ENCODE data around the gene PAX6.
A peak's percentile ranks its signal among the peaks of the same experiment; 100 is the strongest.

Gene PAX6

DNA sequence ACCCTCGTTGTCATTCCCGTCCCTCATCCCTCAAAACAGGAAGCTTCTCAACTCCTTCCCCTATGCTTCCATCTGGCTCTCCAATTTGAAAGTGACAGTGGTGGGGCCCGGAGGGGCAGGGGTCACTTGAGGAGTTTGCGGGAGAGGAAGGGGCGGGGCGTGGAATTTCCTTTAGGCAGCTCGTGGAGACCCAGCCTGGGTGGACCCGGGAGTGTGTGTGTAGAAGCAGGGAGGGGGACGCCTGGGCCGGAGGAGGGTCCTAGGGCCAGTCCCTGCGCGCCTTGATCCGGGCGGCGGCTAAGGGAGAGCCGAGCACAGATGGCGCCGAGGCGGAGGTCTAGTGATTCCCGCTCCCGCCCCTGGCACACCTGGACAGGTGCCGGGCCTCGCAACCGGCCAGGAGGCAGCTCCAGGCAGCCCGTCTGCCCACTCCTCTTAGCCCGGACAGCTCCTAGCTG, 7.8 kb upstream of the PAX6 start:
- peaks cover 27% of the 10 kb centered on the region for H3K4me1 ChIP-seq
- H3K36me3 ChIP-seq (replicated peaks): no peaks in the 10 kb centered on the region
- no peaks in the 10 kb centered on the region for H3K9me3 ChIP-seq
- no peak for DNase-seq (ENCODE audit: low spot score in 2 of 2)
- in situ Hi-C loops (cut with MboI; ENCODE audit: low sequenced_read_pairs): no loop called here
- no peak overlapping the region for H3K4me3 ChIP-seq
- H3K27me3 ChIP-seq (ENCODE audit: low read depth): peaks cover 62% of the 10 kb centered on the region

DNA sequence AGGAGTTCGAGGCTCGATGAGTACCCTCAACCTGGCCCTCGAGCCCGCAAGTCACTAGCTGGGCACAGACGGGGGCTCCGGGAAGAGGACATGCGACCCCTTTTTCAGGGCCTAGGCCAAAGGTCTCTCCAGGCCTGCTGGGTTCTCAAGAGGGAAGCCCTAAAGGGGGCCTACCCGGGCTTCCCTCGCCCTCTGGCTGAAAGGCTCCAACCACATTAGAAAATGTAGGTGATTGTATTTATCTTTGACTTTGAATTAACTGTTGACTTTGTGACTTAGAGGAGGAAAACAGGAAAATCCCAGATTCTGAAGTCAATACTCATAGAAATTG, 7.3 kb upstream of the PAX6 start:
- in situ Hi-C loops (cut with MboI; ENCODE audit: low sequenced_read_pairs): no loop called here
- Histone ChIP-seq H3K4me3 (no peak overlapping the region), H3K36me3 (replicated peaks) (no peaks in the 10 kb centered on the region), H3K4me1 (peaks cover 27% of the 10 kb centered on the region), H3K9me3 (no peaks in the 10 kb centered on the region), H3K27me3 (ENCODE audit: low read depth) (peaks cover 66% of the 10 kb centered on the region)
- DNase-seq (ENCODE audit: low spot score in 2 of 2): no peak

DNA sequence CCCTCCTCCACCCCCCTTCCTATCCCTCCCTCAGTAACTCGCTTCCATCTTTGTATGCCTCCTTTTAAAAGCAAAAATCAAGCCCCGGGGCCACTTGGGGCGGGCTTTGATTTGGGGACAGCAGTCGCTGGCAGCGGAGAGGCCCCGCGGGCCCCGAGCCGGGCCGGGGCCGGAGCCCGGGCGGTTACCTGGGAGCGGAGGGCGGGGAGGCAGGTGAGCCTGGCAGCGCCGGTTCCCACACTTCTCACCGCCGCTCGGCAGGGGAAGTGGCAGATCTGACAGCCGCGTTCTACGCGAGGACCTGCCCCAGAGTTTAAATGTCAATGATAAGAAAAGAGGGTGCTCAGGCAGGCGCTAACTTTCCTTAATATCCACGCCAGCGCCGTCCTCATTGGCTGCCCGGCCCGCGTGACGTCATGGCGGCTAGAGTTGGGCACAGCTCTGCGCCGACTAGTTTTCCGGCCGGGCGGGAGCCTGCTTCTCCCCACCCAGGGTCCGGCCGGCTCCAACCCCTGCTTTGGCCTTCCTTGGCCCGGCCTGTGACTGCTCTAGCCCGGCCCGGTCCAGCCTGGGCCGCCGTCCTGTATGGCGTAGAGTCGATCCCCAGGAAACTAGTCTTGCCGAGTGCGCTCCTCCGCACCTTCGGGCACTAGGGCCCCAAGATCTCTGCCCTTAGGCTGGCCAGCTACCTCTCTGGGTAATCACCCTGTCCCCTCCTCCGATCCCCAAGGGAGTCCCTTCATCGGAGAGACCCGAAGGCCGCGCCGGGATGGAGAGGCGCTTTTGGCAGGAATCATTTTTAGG, 6.7 kb upstream of the PAX6 start:
- H3K4me1 ChIP-seq: peaks cover 25% of the 10 kb centered on the region
- no peak overlapping the region for H3K4me3 ChIP-seq
- peaks cover 68% of the 10 kb centered on the region for H3K27me3 ChIP-seq (ENCODE audit: low read depth)
- no peak for DNase-seq (ENCODE audit: low spot score in 2 of 2)
- H3K36me3 ChIP-seq (replicated peaks): no peaks in the 10 kb centered on the region
- in situ Hi-C loops (cut with MboI; ENCODE audit: low sequenced_read_pairs): no loop called here
- H3K9me3 ChIP-seq: no peaks in the 10 kb centered on the region

DNA sequence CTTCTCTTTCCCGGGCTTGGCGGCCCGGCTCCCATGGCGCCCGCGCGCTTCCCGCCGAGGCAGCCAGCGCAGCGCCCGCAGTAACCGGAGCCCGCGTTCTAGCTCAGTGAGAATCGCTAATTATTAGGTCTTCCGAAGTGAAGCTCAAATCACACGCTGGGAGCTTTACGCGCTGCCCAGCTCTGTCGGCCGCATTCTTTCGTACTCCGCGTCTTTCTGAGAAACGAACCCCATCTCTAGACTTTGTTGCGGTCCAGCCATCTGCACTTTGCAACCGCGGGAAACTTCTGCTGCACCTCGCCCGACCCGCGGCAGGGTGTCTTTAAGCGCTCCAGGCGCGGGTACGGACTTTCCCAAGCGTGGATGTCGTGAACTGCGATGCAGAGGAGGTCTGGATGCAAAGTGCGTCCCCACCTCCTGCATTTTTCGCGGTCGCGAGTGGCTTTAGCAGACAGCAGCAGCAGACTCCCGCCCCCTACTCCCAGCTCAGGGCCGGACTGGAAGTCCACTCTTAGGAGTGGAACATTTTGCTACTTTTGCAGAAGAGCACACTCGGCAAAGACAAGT, 6.0 kb upstream of the PAX6 start:
- DNase-seq (ENCODE audit: low spot score in 2 of 2): peak in 1 of 2 experiments; percentile 39
- Histone ChIP-seq H3K4me1 (peaks cover 26% of the 10 kb centered on the region), H3K36me3 (replicated peaks) (no peaks in the 10 kb centered on the region), H3K9me3 (no peaks in the 10 kb centered on the region), H3K4me3 (peak overlapping the region; percentile 7), H3K27me3 (ENCODE audit: low read depth) (peaks cover 69% of the 10 kb centered on the region)
- in situ Hi-C loops (cut with MboI; ENCODE audit: low sequenced_read_pairs): no loop called here

DNA sequence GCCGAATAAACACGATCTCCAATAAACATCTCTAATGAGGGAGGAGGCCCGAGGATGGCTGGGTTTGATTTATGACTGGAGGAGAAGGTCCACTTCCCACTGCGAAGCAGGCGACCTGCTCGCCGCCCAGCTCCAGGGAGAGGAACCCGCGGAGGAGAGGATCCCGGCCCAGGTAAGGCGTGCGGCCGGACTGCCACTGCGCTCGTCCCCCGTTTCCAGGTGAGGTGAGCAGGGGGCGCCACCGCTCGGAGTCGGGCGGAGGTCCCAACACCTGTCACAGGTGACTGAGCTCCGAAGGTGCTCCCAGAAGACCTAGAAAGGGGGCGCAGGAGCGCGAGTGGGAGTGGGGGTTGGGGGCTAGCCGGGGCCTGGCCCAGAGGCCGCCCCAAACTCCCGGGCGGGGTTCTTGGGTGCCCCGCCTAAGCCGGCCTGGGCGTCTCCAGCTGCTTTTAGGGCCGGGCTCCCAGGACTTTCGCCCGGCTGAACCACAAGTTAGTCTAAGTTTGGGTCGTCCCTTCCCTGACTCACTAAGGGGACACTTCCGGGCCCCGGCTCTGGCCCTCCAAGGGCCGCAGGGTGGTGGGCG, 5.4 kb upstream of the PAX6 start:
- Histone ChIP-seq H3K9me3 (no peaks in the 10 kb centered on the region), H3K4me1 (peaks cover 20% of the 10 kb centered on the region), H3K36me3 (replicated peaks) (no peaks in the 10 kb centered on the region), H3K4me3 (peak overlapping the region; percentile 7), H3K27me3 (ENCODE audit: low read depth) (peaks cover 68% of the 10 kb centered on the region)
- DNase-seq (ENCODE audit: low spot score in 2 of 2): no peak
- in situ Hi-C loops (cut with MboI; ENCODE audit: low sequenced_read_pairs): no loop called here

DNA sequence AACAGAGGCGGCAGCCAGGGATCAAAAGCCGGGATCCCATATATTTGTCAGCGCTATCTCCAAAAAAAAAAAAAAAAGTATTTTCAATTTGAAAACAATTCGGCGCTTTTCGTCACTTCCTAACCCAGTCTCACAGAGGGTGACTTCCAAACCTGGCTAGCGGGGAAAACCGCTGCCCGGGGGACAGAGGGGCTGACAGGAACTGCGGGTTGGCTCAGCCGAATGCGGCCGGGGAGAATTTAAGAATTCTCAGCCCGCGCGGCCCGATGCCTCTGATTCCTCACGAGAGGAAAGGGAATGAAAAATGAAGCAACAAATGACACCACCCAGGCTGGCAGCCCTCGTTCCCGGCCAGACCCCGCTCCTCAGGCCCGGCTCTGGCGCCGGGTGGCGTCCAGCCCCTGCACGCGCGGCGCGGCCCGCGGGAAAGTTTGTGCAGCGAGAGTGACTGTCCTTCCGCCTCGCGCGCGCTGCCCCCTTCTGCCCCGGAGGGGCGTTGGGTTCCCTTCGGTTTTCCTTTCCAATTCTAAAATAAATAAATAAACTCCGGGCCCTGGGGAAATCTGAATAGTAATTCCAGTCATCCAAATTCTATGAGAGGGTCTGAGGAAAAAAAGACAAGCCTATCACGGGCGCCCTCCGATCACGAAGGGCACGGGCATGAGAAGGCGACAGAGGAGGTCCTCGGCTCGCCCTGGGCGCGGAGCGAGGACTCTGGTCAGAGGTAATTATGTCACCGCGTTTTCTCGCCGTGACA, 4.8 kb upstream of the PAX6 start:
- Histone ChIP-seq H3K4me3 (no peak overlapping the region), H3K9me3 (no peaks in the 10 kb centered on the region), H3K4me1 (peaks cover 16% of the 10 kb centered on the region), H3K36me3 (replicated peaks) (no peaks in the 10 kb centered on the region), H3K27me3 (ENCODE audit: low read depth) (peaks cover 61% of the 10 kb centered on the region)
- no peak for DNase-seq (ENCODE audit: low spot score in 2 of 2)
- in situ Hi-C loops (cut with MboI; ENCODE audit: low sequenced_read_pairs): no loop called here

DNA sequence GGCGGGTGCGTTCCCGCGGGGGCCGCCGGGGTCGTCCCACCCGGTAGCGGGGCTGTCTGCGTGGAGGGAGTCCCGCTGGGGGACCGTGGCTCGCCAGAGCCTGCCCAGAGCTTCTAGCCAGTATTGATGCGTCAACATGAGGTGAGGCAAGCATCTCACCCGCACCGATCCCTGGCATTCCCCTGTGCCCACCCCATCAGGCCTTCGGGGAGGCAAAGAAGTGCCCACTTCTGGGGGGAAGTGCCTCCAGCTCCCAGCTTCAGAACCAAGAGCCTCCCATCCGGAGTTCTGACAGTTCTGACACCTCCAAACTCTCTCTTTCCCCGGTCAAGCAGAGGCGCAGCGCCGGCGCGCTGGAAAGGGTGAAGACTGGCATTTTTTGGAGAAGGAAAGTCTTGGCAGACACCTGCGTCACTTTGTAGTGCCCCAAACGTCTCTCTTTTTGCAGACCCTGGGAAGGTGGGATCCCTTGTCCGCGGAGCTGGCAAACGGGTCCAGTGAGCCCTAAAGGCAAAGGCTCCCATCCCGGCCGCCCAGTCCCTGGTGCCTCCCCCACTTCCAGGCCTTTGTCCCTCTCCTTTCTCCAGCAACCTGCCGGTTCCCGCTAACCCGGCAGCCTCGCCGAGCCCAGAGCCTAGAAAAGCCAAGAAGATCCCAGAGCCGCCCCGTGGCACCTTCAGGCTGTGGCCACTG, 3.2 kb upstream of the PAX6 start:
- Histone ChIP-seq H3K36me3 (replicated peaks) (no peaks in the 10 kb centered on the region), H3K4me1 (peaks cover 24% of the 10 kb centered on the region), H3K27me3 (ENCODE audit: low read depth) (peaks cover 59% of the 10 kb centered on the region), H3K9me3 (no peaks in the 10 kb centered on the region), H3K4me3 (no peak overlapping the region)
- in situ Hi-C loops (cut with MboI; ENCODE audit: low sequenced_read_pairs): no loop called here
- DNase-seq (ENCODE audit: low spot score in 2 of 2): no peak

DNA sequence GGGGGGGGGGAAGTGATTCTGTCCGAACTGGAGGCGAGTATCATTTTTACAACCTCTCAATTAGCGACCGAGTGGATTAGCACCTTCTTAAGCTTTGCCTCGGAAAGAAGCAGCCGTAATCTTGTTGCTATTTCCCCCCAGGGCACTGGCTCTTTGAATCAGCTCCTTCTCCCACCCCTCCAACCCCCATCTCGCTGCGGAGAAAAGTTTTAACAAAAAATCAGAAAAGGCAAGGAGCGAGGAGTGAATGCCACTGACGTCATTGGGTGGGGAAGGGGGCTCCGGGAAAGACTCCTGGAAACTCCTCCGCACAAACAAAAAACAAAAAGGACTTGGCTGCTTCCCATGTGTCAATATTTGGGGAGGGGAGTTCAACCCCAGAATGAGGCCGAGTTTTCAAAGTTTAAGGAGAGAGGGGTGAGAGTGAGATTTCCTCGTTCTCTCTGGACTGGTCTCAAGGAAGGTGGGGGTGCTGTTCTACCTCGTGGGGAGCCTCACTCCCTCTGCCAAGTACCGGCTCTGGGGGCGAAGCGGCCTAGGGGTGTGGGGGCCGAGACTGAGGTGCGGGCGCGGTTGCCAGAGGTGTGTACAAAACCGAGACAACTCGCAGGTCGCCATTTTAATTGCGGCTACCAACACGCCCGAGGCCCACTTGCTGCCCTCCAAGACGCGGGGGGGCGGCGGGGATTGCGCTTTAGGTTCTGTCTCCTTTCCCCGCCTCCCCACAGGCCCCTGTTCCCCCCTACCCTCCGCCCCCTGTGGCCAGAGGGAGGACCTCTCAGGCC, 2.5 kb upstream of the PAX6 start:
- Histone ChIP-seq H3K4me3 (no peak overlapping the region), H3K9me3 (no peaks in the 10 kb centered on the region), H3K4me1 (peaks cover 32% of the 10 kb centered on the region), H3K36me3 (replicated peaks) (no peaks in the 10 kb centered on the region), H3K27me3 (ENCODE audit: low read depth) (peaks cover 59% of the 10 kb centered on the region)
- in situ Hi-C loops (cut with MboI; ENCODE audit: low sequenced_read_pairs): no loop called here
- DNase-seq (ENCODE audit: low spot score in 2 of 2): peak; percentile 66 to 75

DNA sequence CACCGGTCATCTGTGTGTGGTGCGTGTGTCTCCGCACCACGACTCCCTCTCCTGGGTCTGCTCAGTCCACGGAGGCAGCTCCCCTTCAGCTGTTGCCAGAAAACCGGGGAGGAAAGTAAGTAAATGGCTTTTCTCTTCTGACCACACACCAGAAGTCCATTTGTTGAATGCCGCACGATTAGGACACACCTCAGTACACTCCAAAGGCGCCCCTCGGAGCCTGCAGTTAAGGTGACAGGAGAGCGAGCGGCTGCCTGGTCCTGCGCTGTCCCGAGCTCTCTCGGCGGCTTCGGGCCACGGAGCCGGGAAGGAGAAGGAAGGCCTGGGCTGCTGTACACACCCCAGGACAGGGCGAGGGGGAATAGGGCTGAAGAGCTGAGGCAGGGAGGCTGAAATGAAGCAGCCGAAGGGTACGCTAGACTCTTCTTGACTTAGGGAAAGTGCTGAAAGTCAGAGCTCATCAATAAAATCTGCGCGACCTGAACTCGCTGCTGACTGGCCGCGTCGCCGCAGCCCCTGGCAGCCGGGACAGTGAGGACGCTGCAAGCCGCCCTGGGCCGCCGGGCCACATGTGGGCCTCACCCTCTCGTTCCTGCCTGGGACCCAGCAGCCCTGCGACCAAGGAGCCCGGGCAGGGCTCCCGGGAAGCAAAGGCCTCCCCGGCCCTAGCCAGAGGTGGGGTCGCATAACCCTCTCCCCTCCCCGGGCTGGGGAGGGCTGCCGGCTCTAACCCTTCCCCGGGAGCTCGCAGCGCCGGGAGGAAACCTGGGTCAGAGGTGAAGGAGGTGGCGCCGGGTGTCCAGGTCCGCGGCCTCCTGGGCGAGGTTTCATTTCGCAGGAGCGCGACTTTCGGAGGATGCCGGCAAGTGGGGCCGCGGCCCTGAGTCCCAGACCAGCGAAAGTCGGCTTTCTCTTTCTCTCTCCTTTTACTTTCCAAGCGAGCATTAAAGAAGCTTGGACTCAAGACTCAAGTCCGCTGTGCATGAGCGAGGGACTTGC, 1.6 kb upstream of the PAX6 start:
- no peak for DNase-seq (ENCODE audit: low spot score in 2 of 2)
- no peak overlapping the region for H3K4me3 ChIP-seq
- in situ Hi-C loops (cut with MboI; ENCODE audit: low sequenced_read_pairs): no loop called here
- H3K36me3 ChIP-seq (replicated peaks): no peaks in the 10 kb centered on the region
- H3K9me3 ChIP-seq: no peaks in the 10 kb centered on the region
- peaks cover 34% of the 10 kb centered on the region for H3K4me1 ChIP-seq
- H3K27me3 ChIP-seq (ENCODE audit: low read depth): peaks cover 55% of the 10 kb centered on the region

DNA sequence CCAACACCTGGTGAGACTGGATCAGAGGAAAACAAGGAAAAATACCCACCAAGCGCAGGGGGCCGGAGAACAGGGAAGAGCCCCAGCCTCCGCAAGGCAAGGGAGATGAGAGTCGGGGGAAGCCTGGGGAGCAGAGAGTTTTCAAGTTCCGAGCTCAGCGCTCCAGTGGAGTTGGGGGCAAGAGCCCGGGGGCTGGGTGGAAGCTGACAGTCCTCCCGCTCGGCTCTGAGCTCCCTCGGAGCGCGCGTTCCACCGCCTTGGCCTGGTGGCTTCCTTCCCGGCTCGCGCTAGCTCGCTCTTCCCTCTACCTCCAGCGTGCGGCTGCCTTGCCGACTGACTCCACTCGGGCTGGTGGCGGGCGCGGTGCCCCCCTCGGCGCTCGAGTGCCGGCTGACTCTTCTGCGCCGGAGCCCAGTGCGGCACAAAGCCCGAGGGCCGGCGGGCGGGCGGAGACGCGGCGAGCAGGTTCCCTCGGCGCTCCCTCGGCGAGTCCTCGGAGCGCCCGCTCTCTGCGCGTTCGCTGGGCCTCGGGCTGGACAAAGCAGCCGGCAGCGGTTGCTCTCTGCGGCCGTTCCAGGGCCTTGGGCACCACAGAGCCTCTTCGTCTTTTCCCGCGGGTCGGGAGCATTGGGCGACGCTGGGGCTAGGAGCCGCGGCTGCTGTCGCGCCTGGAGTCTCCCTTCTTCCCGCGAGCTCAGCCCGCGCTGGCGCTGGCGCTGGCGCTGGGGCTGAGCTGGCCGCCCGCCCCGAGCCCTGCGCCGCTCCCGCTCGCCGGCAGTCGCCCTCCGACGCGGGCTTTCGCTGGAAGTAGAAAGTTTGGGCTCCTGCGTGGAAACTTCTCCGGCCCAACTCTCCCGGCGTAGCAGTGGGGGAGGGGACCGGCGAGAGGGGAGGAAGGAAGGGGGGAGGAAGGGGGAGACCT, 1.0 kb downstream of the PAX6 start:
- Histone ChIP-seq H3K36me3 (replicated peaks) (no peaks in the 10 kb centered on the region), H3K4me3 (peak overlapping the region; percentile 40), H3K27me3 (ENCODE audit: low read depth) (peaks cover 30% of the 10 kb centered on the region), H3K9me3 (no peaks in the 10 kb centered on the region), H3K4me1 (peaks cover 26% of the 10 kb centered on the region)
- in situ Hi-C loops (cut with MboI; ENCODE audit: low sequenced_read_pairs): no loop called here
- DNase-seq (ENCODE audit: low spot score in 2 of 2): peak in 1 of 2 experiments; percentile 53

DNA sequence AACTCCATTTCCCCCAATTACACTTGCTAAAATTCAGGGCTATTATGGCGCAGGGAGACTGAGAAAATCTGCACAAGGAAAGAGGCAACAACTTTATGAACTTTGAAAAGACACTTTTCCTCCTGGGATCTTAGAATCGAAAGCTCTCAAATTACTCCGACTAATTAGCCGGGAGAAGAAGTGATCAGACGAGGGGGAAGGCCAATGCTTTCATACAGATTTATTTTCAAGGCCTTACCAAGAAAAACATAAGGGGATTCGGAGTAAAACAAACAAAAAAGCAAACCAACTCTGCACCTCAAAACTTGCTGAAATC, 1.6 kb downstream of the PAX6 start:
- peak overlapping the region; percentile 40 for H3K4me3 ChIP-seq
- peaks cover 26% of the 10 kb centered on the region for H3K4me1 ChIP-seq
- H3K27me3 ChIP-seq (ENCODE audit: low read depth): peaks cover 24% of the 10 kb centered on the region

More for the DNA sequence above, 1.6 kb downstream of the PAX6 start:
- in situ Hi-C loops (cut with MboI; ENCODE audit: low sequenced_read_pairs): no loop called here
- DNase-seq (ENCODE audit: low spot score in 2 of 2): no peak
- Histone ChIP-seq H3K36me3 (replicated peaks) (no peaks in the 10 kb centered on the region), H3K9me3 (no peaks in the 10 kb centered on the region)

All from HAP-1 (cell line).